HepG2 (cell line): ENCODE measurements around the gene COLGALT1. TPM values are rescaled to one million over a fixed set of nuclear protein-coding genes. Genes with fewer than 3 reads are reported as not detected.

Source experiments
- FOXA1 ChIP-seq, 2 experiments: fragments of 450-650 bp in 1 of 2; sonication (generic) in 1 of 2; formaldehyde crosslinking in 1 of 2; IDR thresholded peaks; 2 replicates each; pipeline versions ENCODE4 v1.4.0 to v1.6.1; 2016 to 2020; ENCODE audit warnings: missing genetic modification reagents in 1 of 2
- IRX3 ChIP-seq: sonication (generic); formaldehyde crosslinking; IDR thresholded peaks from 2 replicates; pipeline ENCODE4 v1.8.1; 2023; ENCODE audit warnings: mild to moderate bottlenecking, low read depth, missing genetic modification reagents, borderline replicate concordance
- ISX ChIP-seq: sonication (generic); formaldehyde crosslinking; conservative IDR thresholded peaks from 2 replicates; pipeline ENCODE4 v1.5.0; 2020; ENCODE audit warnings: missing genetic modification reagents
- MTF1 ChIP-seq: sonication (generic); formaldehyde crosslinking; IDR thresholded peaks from 2 replicates; pipeline ENCODE4 v1.5.0; 2020; ENCODE audit warnings: missing genetic modification reagents
- MTF2 ChIP-seq: sonication (generic); formaldehyde crosslinking; IDR thresholded peaks from 2 replicates; pipeline ENCODE4 v1.5.0; 2020; ENCODE audit warnings: missing genetic modification reagents, borderline replicate concordance
- NFYC ChIP-seq: IDR thresholded peaks from 2 replicates; pipeline ENCODE4 v1.6.1; 2016; ENCODE audit warnings: missing genetic modification reagents, missing compliant biosample characterization
- PLRG1 ChIP-seq: fragments of 450-650 bp; conservative IDR thresholded peaks from 2 replicates; pipeline ENCODE4 v1.6.1; 2016
- SP5 ChIP-seq: IDR thresholded peaks from 2 replicates; pipeline ENCODE4 v1.6.1; 2016; ENCODE audit warnings: low read depth, borderline replicate concordance
- TBL1XR1 ChIP-seq: fragments of 150-350 bp; IDR thresholded peaks from 2 replicates; pipeline ENCODE4 v1.6.1; 2014; ENCODE audit warnings: borderline replicate concordance, low read length; ENCODE audit not compliant: partially characterized antibody
- ZBTB7B ChIP-seq: sonication (generic); formaldehyde crosslinking; IDR thresholded peaks from 2 replicates; pipeline ENCODE4 v1.4.0; 2020; ENCODE audit warnings: missing genetic modification reagents
- ZFP36 ChIP-seq: fragments of 150-350 bp; IDR thresholded peaks from 2 replicates; pipeline ENCODE4 v1.6.1; 2018; ENCODE audit warnings: borderline replicate concordance, low read length, low read depth; ENCODE audit not compliant: partially characterized antibody
- ZKSCAN1 ChIP-seq: fragments of 150-350 bp; IDR thresholded peaks from 2 replicates; pipeline ENCODE4 v1.6.1; 2014; ENCODE audit warnings: low read length
- ZNF251 ChIP-seq: sonication (generic); formaldehyde crosslinking; IDR thresholded peaks from 2 replicates; pipeline ENCODE4 v1.9.0; 2021; ENCODE audit warnings: mild to moderate bottlenecking, missing genetic modification reagents
- ZNF577 ChIP-seq: sonication (generic); formaldehyde crosslinking; IDR thresholded peaks from 2 replicates; pipeline ENCODE4 v1.4.0; 2020; ENCODE audit warnings: mild to moderate bottlenecking, low read depth, missing genetic modification reagents, borderline replicate concordance
- ZNF841 ChIP-seq: sonication (generic); formaldehyde crosslinking; IDR thresholded peaks from 2 replicates; pipeline ENCODE4 v1.8.1; 2023; ENCODE audit warnings: missing genetic modification reagents, borderline replicate concordance
- polyA plus RNA-seq, 8 experiments: library from polyadenylated mRNA; depleted of rRNA in 3 of 8; stranded (reverse) in 7 of 8; unstranded in 1 of 8; fragments of >200 nt; fragmentation: Illumina TruSeq in 4 of 8; extraction: Trizol in 4 of 8; gene quantifications; 2 replicates each; pipeline versions ENCODE4 v1.2.1 to v1.2.3, GENCODE V29; 2011 to 2016; ENCODE audit warnings: low read depth in 4 of 8, missing spikeins in 1 of 8, mixed read lengths in 1 of 8; ENCODE audit not compliant: insufficient read depth in 1 of 8
- total RNA-seq, 5 experiments: library from RNA; depleted of rRNA; stranded (reverse); fragments of >200 nt; fragmentation: Illumina TruSeq; extraction: Trizol; gene quantifications; 2 replicates each; pipeline ENCODE4 v1.2.3, GENCODE V29; 2016; ENCODE audit warnings: low read depth in 1 of 5
- TF ChIP-seq, protein P1 (sequence below): sonication (generic); formaldehyde crosslinking; IDR thresholded peaks from 2 replicates; pipeline ENCODE4 v1.5.0; 2020; ENCODE audit warnings: missing genetic modification reagents
- TF ChIP-seq, protein P2 (sequence below): sonication (generic); formaldehyde crosslinking; IDR thresholded peaks from 2 replicates; pipeline ENCODE4 v1.4.0; 2020; ENCODE audit warnings: mild to moderate bottlenecking, missing genetic modification reagents
- TF ChIP-seq, protein P3 (sequence below): IDR thresholded peaks from 2 replicates; pipeline ENCODE4 v1.6.1; 2018; ENCODE audit warnings: missing genetic modification reagents, mild to moderate bottlenecking, missing compliant biosample characterization
- TF ChIP-seq, protein P4 (sequence below): sonication (generic); formaldehyde crosslinking; IDR thresholded peaks from 2 replicates; pipeline ENCODE4 v1.8.1; 2023; ENCODE audit warnings: mild to moderate bottlenecking, missing genetic modification reagents
- TF ChIP-seq, protein P5 (sequence below): IDR thresholded peaks from 2 replicates; pipeline ENCODE4 v1.6.1; 2016; ENCODE audit warnings: missing genetic modification reagents, missing compliant biosample characterization
- TF ChIP-seq, protein P6 (sequence below): sonication (generic); formaldehyde crosslinking; IDR thresholded peaks from 2 replicates; pipeline ENCODE4 v1.5.1; 2020; ENCODE audit warnings: mild to moderate bottlenecking, moderate library complexity, missing genetic modification reagents
- TF ChIP-seq, protein P7 (sequence below): sonication (generic); formaldehyde crosslinking; IDR thresholded peaks from 2 replicates; pipeline ENCODE4 v1.4.0; 2020; ENCODE audit warnings: missing genetic modification reagents

Gene COLGALT1
- total and polyA plus RNA-seq, 2 of the 13 experiments (the other 11 are each of a cell fraction or from before 2014, with no cell fraction given): 58.0 to 211 TPM

DNA sequence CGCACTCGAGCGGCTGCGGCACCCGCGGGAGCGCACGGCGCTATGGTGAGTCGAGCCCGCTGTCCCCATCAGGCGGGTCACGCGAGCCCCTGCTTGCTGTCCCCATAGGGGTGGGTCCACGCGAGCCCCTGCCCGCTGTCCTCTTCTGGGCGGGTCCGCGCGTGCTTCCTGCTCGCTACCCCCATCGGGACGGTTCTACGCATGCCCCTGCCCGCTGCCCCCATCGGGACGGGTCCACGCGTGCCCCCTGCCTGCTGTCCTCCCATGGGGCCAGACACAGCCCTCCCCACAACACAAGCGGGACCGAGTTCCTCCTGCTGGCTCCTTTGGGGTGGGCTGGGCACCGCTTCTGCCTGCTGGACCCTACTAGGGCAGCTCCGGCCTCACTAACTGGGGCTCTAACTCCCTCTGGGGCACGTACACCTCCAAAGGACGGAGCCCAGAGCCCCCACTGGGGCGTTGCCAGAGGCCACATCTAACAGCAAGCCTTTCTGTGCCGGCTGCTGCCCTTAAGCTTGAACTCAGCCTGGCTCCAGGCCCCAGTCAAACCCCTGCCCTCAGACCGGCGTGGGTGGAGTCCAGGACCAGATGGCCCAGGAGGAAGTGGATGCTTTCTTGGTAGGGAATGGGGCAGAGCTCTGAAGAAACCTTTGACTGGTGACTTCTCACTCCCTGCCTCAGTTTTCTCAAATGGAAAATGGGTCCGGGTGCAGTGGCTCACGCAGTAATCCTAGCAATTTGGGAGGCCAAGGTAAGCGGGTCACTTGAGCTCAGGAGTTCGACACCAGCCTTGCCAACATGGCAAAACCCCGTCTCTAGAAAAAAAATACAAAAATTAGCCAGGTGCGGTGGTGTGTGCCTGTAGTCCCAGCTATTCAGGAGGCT lies 722 bp downstream of the COLGALT1 start (continued):
- TF ChIP-seq, protein P1, sequence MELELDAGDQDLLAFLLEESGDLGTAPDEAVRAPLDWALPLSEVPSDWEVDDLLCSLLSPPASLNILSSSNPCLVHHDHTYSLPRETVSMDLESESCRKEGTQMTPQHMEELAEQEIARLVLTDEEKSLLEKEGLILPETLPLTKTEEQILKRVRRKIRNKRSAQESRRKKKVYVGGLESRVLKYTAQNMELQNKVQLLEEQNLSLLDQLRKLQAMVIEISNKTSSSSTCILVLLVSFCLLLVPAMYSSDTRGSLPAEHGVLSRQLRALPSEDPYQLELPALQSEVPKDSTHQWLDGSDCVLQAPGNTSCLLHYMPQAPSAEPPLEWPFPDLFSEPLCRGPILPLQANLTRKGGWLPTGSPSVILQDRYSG (CRISPR knock-in tag): no peak
- TF ChIP-seq PLRG1: no peak
- 0 out of 2 replicates have a peak, but pooled peaks have one; percentile 66 for TF ChIP-seq ZBTB7B (CRISPR knock-in tag)
- TF ChIP-seq NFYC: no peak
- no peak for TF ChIP-seq ZKSCAN1
- TF ChIP-seq SP5 (CRISPR knock-in tag): no peak
- no peak for TF ChIP-seq ZNF841 (CRISPR knock-in tag)
- TF ChIP-seq TBL1XR1: no peak
- TF ChIP-seq IRX3: no peak
- TF ChIP-seq MTF1 (CRISPR knock-in tag): no peak
- TF ChIP-seq, protein P2, sequence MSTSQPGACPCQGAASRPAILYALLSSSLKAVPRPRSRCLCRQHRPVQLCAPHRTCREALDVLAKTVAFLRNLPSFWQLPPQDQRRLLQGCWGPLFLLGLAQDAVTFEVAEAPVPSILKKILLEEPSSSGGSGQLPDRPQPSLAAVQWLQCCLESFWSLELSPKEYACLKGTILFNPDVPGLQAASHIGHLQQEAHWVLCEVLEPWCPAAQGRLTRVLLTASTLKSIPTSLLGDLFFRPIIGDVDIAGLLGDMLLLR (CRISPR knock-in tag): no peak
- no peak for TF ChIP-seq ZNF251 (CRISPR knock-in tag)
- no peak for TF ChIP-seq MTF2
- TF ChIP-seq, protein P3, sequence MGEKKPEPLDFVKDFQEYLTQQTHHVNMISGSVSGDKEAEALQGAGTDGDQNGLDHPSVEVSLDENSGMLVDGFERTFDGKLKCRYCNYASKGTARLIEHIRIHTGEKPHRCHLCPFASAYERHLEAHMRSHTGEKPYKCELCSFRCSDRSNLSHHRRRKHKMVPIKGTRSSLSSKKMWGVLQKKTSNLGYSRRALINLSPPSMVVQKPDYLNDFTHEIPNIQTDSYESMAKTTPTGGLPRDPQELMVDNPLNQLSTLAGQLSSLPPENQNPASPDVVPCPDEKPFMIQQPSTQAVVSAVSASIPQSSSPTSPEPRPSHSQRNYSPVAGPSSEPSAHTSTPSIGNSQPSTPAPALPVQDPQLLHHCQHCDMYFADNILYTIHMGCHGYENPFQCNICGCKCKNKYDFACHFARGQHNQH (CRISPR knock-in tag): no peak
- no peak for TF ChIP-seq ZFP36
- TF ChIP-seq FOXA1 (IDR thresholded peaks at IDR 0.05): no peak
- TF ChIP-seq FOXA1 (CRISPR knock-in tag; IDR thresholded peaks at IDR 0.05): no peak
- TF ChIP-seq, protein P4, sequence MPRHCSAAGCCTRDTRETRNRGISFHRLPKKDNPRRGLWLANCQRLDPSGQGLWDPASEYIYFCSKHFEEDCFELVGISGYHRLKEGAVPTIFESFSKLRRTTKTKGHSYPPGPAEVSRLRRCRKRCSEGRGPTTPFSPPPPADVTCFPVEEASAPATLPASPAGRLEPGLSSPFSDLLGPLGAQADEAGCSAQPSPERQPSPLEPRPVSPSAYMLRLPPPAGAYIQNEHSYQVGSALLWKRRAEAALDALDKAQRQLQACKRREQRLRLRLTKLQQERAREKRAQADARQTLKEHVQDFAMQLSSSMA (CRISPR knock-in tag): 0 out of 2 replicates have a peak, but pooled peaks have one; percentile 30
- TF ChIP-seq, protein P5, sequence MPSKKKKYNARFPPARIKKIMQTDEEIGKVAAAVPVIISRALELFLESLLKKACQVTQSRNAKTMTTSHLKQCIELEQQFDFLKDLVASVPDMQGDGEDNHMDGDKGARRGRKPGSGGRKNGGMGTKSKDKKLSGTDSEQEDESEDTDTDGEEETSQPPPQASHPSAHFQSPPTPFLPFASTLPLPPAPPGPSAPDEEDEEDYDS (CRISPR knock-in tag): 0 out of 2 replicates have a peak, but pooled peaks have one; percentile 25
- no peak for TF ChIP-seq ZNF577
- TF ChIP-seq ISX (CRISPR knock-in tag): no peak
- TF ChIP-seq, protein P6, sequence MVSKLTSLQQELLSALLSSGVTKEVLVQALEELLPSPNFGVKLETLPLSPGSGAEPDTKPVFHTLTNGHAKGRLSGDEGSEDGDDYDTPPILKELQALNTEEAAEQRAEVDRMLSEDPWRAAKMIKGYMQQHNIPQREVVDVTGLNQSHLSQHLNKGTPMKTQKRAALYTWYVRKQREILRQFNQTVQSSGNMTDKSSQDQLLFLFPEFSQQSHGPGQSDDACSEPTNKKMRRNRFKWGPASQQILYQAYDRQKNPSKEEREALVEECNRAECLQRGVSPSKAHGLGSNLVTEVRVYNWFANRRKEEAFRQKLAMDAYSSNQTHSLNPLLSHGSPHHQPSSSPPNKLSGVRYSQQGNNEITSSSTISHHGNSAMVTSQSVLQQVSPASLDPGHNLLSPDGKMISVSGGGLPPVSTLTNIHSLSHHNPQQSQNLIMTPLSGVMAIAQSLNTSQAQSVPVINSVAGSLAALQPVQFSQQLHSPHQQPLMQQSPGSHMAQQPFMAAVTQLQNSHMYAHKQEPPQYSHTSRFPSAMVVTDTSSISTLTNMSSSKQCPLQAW: peak; percentile 53; the same call in 1 of the 2 replicates
- TF ChIP-seq, protein P7, sequence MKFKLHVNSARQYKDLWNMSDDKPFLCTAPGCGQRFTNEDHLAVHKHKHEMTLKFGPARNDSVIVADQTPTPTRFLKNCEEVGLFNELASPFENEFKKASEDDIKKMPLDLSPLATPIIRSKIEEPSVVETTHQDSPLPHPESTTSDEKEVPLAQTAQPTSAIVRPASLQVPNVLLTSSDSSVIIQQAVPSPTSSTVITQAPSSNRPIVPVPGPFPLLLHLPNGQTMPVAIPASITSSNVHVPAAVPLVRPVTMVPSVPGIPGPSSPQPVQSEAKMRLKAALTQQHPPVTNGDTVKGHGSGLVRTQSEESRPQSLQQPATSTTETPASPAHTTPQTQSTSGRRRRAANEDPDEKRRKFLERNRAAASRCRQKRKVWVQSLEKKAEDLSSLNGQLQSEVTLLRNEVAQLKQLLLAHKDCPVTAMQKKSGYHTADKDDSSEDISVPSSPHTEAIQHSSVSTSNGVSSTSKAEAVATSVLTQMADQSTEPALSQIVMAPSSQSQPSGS: no peak
